Loucy (cell line): Measurements from ENCODE around the gene MCAM.

Source experiments
- CTCF ChIP-seq: fragments of 200-600 bp; sonication (generic); conservative IDR thresholded peaks from 2 replicates; pipeline ENCODE4 v1.5.1; 2014; ENCODE audit warnings: mild to moderate bottlenecking, antibody characterized with exemption, low read length
- EZH2phosphoT487 ChIP-seq: fragments of 200-600 bp; IDR thresholded peaks from 2 replicates; pipeline ENCODE4 v1.6.1; 2018; ENCODE audit warnings: antibody characterized with exemption, mild to moderate bottlenecking, moderate library complexity, borderline replicate concordance

- TF ChIP-seq CTCF (no peak), EZH2phosphoT487 (no peak)
These were observed 15.3 kb upstream of the MCAM start for GRCh38 chr11:119332111-119332765.
